Epithelial cell of proximal tubule (primary cell): Measurements from ENCODE around the gene RPTOR. TPM values are rescaled to one million over a fixed set of nuclear protein-coding genes. Genes with fewer than 3 reads are reported as not detected.

Source experiments
- DNase-seq: peaks from one replicate; pipeline ENCODE4 v3.0.0-alpha.2; 2011; ENCODE audit warnings: low read depth
- H3K4me3 ChIP-seq: 2 replicates; pipeline ENCODE4 v1.5.1; 2011; ENCODE audit warnings: low read depth, mild to moderate bottlenecking, low read length
- CTCF ChIP-seq: conservative IDR thresholded peaks from 2 replicates; pipeline ENCODE4 v1.5.1; 2012; ENCODE audit warnings: low read depth, mild to moderate bottlenecking, low read length
- total RNA-seq: library from RNA; depleted of rRNA; stranded (reverse); fragments of >200 nt; gene quantifications from 2 replicates; pipeline ENCODE4 v1.2.3, GENCODE V29; 2015

RPTOR gene
- total RNA-seq, 1 donor from 2014 or later, result 24.4 TPM

DNA sequence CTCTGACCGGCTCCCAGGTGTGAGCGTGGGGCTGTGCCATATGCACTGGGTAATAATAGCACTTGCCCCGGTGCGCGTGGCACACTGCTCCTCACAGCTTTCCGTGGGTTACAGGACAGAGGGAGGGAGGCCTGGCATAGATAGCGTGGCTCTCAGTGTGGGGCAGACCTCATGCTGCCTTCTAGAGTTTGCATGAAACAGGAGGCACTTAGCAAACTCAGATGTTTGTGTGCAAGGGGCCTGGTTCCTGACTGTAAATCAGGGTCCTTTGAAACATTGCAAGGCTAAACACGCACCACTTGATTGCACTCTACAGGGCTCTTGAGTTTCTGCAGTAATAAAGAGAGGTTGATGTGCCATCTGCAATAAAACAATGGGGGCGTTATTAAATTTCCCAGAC is 101.7 kb downstream of the RPTOR start:
- TF ChIP-seq CTCF, result no peak
- no peak for DNase-seq
- no peak overlapping the region for H3K4me3 ChIP-seq

DNA sequence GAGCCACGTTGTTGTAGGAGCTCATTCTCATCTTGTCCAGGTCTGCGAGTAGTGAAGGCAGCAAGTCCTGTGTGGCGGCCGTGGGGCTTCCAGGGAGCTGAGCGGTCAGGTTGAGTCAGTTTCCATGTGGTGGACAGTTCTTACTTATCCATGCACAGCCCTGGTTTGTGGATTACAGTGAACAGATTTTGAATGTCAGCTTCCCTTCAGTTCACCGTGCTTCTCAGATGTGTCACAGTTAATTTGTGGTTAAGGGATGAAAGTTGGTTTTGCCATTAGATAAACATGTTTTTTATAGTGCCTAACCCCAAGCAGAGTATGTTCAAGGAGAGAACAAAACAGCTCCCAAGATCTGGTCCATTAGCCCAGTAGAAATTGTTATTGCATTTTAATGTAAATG is 103.1 kb downstream of the RPTOR start:
- peak; percentile 57 for DNase-seq
- TF ChIP-seq CTCF, result no peak
- no peak overlapping the region for H3K4me3 ChIP-seq

DNA sequence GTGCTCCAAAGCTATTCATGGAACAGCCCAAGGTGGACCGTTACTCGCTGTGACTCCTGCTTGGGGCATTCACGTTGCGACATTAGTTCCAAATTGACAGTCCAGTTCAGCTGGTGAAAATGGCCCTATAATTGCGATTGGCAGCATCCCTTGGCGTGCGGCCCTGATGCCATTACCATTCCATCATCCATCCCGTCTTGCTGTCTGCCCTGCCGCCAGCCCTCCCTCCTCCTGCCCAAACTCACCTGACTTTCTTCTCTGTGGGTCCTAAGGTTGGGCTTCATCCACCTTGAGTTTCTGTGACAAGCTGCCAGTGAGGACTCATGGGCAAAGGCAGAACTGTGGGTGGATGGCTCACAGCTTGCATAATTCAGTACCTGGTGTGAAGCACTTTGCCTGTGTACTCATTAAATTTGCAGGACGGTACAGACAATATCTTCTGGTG is 104.6 kb downstream of the RPTOR start:
- no peak for TF ChIP-seq CTCF
- DNase-seq, result no peak

GRCh38 chr17:80649672-80650330 is 105.2 kb downstream of the RPTOR start:
- peak; percentile 65 for TF ChIP-seq CTCF
- peak; percentile 38 for DNase-seq
- no peak overlapping the region for H3K4me3 ChIP-seq

More for the DNA sequence above, 104.6 kb downstream of the RPTOR start:
- H3K4me3 ChIP-seq, result no peak overlapping the region

DNA sequence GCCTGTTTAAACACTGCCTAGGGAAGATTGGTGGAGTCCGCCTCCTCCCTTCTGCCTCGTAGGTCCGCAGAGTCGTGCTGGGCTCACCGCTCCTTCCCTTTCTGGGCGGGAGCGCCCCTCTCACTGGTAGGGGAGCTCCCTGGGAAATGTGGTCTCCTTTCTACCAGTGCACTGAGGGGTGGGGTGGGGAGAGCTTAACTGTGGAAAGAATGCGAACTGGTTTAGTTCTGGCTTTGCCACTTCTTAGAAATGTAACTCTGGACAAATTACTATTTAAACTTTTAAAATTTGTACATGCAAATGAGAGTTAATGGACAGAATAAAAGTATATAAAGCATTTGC is 105.7 kb downstream of the RPTOR start:
- H3K4me3 ChIP-seq, result no peak overlapping the region
- DNase-seq, result no peak
- TF ChIP-seq CTCF, result no peak

GRCh38 chr17:80650751-80651518 is 106.3 kb downstream of the RPTOR start:
- no peak for DNase-seq
- no peak for TF ChIP-seq CTCF
- no peak overlapping the region for H3K4me3 ChIP-seq
